PC-9 (cell line): ENCODE data around the gene AGBL4.

Experiments
- EZH2 ChIP-seq: fragments of 200-600 bp; sonication (generic); IDR thresholded peaks from 2 replicates; pipeline ENCODE4 v1.8.0; 2017; ENCODE audit warnings: antibody characterized with exemption, low read depth
- TF ChIP-seq, protein P1 (sequence below): fragments of 200-600 bp; sonication (generic); conservative IDR thresholded peaks from 2 replicates; pipeline ENCODE4 v1.6.1; 2017; ENCODE audit warnings: mixed run types, antibody characterized with exemption, mild to moderate bottlenecking, moderate library complexity

GRCh38 chr1:48640836-48641492 is 1382.8 kb downstream of the AGBL4 start:
- TF ChIP-seq, protein P1, sequence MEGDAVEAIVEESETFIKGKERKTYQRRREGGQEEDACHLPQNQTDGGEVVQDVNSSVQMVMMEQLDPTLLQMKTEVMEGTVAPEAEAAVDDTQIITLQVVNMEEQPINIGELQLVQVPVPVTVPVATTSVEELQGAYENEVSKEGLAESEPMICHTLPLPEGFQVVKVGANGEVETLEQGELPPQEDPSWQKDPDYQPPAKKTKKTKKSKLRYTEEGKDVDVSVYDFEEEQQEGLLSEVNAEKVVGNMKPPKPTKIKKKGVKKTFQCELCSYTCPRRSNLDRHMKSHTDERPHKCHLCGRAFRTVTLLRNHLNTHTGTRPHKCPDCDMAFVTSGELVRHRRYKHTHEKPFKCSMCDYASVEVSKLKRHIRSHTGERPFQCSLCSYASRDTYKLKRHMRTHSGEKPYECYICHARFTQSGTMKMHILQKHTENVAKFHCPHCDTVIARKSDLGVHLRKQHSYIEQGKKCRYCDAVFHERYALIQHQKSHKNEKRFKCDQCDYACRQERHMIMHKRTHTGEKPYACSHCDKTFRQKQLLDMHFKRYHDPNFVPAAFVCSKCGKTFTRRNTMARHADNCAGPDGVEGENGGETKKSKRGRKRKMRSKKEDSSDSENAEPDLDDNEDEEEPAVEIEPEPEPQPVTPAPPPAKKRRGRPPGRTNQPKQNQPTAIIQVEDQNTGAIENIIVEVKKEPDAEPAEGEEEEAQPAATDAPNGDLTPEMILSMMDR: no peak
- TF ChIP-seq EZH2: no peak
